Nephron progenitor cell (in vitro differentiated cells): ENCODE results near the gene IL15RA.

Source experiments
- DNase-seq: peaks from one replicate; pipeline ENCODE4 v3.0.0; 2021
- H3K27ac Mint-ChIP-seq: 2 replicates; pipeline ENCODE4 v1.8.0; 2021; ENCODE audit warnings: mild to moderate bottlenecking, moderate library complexity, mixed read lengths
- H3K27me3 Mint-ChIP-seq: 2 replicates; pipeline ENCODE4 v1.8.0; 2021; ENCODE audit warnings: mild to moderate bottlenecking, low read depth, mixed read lengths; ENCODE audit not compliant: poor library complexity
- H3K36me3 Mint-ChIP-seq: 2 replicates; pipeline ENCODE4 v1.8.0; 2021; ENCODE audit warnings: low read depth, mixed read lengths
- H3K4me1 Mint-ChIP-seq: 2 replicates; pipeline ENCODE4 v1.8.0; 2021; ENCODE audit warnings: mixed read lengths
- H3K4me3 Mint-ChIP-seq: 2 replicates; pipeline ENCODE4 v1.8.0; 2021; ENCODE audit warnings: mild to moderate bottlenecking, moderate library complexity, mixed read lengths
- H3K9me3 Mint-ChIP-seq: 2 replicates; pipeline ENCODE4 v1.8.0; 2021; ENCODE audit warnings: mild to moderate bottlenecking, moderate library complexity, mixed read lengths
- TF ChIP-seq, protein P1 (sequence below): fragments of 200-600 bp; sonication (generic); IDR thresholded peaks from 2 replicates; pipeline ENCODE4 v1.5.0; 2021; ENCODE audit warnings: antibody characterized with exemption

Gene IL15RA

DNA sequence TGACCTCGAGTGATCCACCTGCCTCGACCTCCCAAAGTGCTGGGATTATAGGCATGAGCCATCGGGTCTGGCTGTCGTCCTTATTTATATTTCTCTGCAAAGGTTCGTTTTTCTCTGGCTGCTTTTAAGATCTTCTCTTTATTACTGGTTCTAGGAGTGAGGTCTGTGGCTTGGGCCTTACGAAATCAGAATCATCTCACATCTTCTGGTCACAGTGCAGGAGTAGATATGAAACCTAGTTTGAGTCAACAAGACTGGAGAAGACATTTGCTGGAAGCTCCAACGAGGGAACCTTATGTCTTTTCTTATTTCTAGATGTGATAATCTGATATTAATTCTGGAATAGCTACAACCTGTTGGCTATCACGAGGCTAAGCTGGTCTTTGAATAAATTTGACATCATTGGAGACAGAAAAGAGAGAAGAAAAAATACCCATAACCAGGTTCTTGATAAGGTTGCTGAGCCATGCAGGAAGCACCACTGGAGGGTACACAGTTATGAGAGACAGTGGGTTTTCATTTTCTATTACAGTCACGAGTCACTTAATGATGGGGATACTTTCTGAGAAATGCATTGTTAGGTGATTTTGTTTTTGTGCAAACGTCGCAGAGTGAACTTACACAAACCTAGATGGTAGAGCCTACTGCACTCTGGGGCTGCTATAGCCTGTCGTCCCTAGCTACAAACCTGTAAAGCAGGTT, 25.6 kb upstream of the IL15RA start:
- TF ChIP-seq, protein P1, sequence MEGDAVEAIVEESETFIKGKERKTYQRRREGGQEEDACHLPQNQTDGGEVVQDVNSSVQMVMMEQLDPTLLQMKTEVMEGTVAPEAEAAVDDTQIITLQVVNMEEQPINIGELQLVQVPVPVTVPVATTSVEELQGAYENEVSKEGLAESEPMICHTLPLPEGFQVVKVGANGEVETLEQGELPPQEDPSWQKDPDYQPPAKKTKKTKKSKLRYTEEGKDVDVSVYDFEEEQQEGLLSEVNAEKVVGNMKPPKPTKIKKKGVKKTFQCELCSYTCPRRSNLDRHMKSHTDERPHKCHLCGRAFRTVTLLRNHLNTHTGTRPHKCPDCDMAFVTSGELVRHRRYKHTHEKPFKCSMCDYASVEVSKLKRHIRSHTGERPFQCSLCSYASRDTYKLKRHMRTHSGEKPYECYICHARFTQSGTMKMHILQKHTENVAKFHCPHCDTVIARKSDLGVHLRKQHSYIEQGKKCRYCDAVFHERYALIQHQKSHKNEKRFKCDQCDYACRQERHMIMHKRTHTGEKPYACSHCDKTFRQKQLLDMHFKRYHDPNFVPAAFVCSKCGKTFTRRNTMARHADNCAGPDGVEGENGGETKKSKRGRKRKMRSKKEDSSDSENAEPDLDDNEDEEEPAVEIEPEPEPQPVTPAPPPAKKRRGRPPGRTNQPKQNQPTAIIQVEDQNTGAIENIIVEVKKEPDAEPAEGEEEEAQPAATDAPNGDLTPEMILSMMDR = no peak

DNA sequence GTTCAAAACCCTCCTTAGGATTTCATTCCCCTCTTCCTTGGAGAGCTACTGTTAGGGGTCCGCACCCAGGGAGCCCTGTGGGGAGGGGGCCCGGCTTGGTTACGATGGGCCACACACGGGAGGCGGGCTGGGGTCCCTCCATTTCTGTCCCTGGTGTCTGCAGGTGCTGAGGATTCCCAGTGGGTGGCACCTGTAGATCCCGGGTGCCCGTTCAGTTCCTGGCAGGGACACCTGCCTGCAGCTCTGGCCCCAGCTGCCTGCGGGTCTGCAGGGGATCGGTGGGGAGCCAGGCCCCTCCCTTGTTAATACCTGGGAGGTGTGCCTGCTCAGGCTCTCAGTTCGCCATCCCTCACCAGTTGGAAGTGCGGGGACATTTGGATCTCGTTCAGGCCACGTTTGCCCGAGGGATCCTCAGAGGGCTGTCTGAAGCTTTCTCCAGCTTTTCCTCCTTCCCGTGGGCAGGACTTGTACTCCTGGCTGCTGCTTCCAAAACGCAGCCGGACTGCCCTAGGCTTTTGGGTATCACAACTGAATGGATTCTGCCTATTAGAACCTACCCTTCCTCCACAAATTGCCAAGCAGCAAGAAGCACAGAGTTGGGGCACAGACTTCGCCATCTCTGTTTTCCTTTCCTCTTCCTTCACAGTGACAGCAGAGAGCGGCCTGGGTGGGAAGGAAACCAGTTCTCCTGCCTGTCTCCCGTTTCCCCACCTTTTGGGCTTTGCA, 22.3 kb upstream of the IL15RA start:
- peaks cover 29% of the 10 kb centered on the region for H3K27me3 Mint-ChIP-seq
- DNase-seq = no peak
- H3K36me3 Mint-ChIP-seq = no peaks in the 10 kb centered on the region

More for the DNA sequence above, 25.6 kb upstream of the IL15RA start:
- peaks cover under 1% of the 10 kb centered on the region for H3K4me1 Mint-ChIP-seq
- no peaks in the 10 kb centered on the region for H3K36me3 Mint-ChIP-seq
- H3K27me3 Mint-ChIP-seq = peaks cover 35% of the 10 kb centered on the region
- H3K4me3 Mint-ChIP-seq = no peak overlapping the region
- H3K9me3 Mint-ChIP-seq = peaks cover 15% of the 10 kb centered on the region
- no peak overlapping the region for H3K27ac Mint-ChIP-seq
- no peak for DNase-seq

DNA sequence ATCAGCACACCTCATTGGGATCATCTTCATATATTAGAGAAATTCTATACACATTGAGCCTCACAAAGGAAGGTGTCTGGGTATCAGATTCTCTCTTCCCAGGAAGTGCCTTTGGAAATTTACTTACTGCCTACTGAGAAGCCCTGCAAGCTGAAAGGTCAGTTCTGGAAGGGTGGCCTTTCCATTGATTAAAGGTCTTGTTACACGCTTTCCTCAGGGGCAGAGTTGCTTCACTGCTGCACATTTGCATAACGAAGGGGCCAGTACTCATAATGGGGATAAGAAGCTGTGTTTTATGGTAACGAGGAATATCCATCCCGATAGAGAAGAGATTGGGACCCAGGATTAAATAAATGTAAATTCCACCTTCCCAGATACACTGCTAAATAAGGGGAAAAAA, 19.4 kb upstream of the IL15RA start:
- peaks cover 37% of the 10 kb centered on the region for H3K9me3 Mint-ChIP-seq
- no peak for DNase-seq
- TF ChIP-seq, protein P1 = no peak
- peaks cover 9% of the 10 kb centered on the region for H3K27me3 Mint-ChIP-seq
- H3K36me3 Mint-ChIP-seq = peaks cover 5% of the 10 kb centered on the region
- peaks cover 16% of the 10 kb centered on the region for H3K4me1 Mint-ChIP-seq
- no peak overlapping the region for H3K4me3 Mint-ChIP-seq
- H3K27ac Mint-ChIP-seq = no peak overlapping the region

More for the DNA sequence above, 22.3 kb upstream of the IL15RA start:
- Mint-ChIP-seq H3K9me3 (peaks cover 7% of the 10 kb centered on the region), H3K4me1 (peaks cover 16% of the 10 kb centered on the region), H3K27ac (no peak overlapping the region), H3K4me3 (no peak overlapping the region)
- TF ChIP-seq, protein P1 = no peak

DNA sequence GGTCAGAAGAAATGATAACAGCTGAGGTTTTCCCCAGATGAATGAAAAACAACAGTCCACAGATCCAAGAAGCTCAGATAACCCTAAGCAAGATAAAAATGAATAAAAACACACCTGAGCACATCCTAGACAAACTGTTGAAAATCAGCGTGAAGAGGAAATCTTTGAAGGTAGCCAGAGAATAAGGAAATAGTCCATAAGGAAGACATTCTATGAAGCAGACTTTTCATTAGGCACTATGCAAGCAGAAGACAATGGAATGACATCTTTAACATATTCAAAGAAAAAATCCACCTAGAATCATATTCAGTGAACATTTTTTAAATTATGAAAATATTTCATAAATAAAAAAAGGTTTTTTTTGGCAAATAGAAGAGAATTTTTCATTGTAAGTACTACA, 15.1 kb upstream of the IL15RA start:
- DNase-seq = no peak
- peaks cover 47% of the 10 kb centered on the region for H3K9me3 Mint-ChIP-seq
- H3K4me3 Mint-ChIP-seq = no peak overlapping the region
- peaks cover 6% of the 10 kb centered on the region for H3K27me3 Mint-ChIP-seq
- H3K36me3 Mint-ChIP-seq = peaks cover 5% of the 10 kb centered on the region
- TF ChIP-seq, protein P1 = no peak
- no peak overlapping the region for H3K27ac Mint-ChIP-seq
- peaks cover 11% of the 10 kb centered on the region for H3K4me1 Mint-ChIP-seq

DNA sequence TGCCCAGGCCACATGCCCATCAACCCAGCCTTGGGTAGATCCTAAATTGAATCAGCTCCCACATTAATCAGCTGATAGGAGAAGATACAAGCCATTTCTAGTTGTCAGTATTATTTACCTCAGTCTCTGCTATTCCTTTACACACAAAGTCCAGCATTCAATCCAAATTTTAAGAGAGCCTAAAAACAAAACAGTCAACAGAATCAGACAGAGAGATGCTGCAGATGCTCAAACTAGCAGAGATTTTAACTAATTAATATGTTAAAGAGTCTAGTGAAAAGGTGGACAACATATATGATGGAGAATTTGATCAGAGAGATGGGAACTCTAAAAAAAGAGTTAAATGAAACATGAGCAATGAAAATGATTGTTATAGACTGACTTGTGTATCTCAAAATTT, 14.4 kb upstream of the IL15RA start:
- Mint-ChIP-seq H3K36me3 (peaks cover 5% of the 10 kb centered on the region), H3K27ac (no peak overlapping the region), H3K9me3 (peaks cover 47% of the 10 kb centered on the region), H3K27me3 (peaks cover 11% of the 10 kb centered on the region), H3K4me3 (no peak overlapping the region), H3K4me1 (peaks cover 5% of the 10 kb centered on the region)
- DNase-seq = no peak
- TF ChIP-seq, protein P1 = no peak
